ENCODE measurements around the gene HVCN1.
A peak's percentile ranks its signal among the peaks of the same experiment; 100 is the strongest.
"Not testable (repeated sequence)": the region's sequence is repeated elsewhere in the genome, so short reads cannot be mapped to it uniquely, and the experiment has no call there.

The HVCN1 gene, protein sequence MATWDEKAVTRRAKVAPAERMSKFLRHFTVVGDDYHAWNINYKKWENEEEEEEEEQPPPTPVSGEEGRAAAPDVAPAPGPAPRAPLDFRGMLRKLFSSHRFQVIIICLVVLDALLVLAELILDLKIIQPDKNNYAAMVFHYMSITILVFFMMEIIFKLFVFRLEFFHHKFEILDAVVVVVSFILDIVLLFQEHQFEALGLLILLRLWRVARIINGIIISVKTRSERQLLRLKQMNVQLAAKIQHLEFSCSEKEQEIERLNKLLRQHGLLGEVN

DNA sequence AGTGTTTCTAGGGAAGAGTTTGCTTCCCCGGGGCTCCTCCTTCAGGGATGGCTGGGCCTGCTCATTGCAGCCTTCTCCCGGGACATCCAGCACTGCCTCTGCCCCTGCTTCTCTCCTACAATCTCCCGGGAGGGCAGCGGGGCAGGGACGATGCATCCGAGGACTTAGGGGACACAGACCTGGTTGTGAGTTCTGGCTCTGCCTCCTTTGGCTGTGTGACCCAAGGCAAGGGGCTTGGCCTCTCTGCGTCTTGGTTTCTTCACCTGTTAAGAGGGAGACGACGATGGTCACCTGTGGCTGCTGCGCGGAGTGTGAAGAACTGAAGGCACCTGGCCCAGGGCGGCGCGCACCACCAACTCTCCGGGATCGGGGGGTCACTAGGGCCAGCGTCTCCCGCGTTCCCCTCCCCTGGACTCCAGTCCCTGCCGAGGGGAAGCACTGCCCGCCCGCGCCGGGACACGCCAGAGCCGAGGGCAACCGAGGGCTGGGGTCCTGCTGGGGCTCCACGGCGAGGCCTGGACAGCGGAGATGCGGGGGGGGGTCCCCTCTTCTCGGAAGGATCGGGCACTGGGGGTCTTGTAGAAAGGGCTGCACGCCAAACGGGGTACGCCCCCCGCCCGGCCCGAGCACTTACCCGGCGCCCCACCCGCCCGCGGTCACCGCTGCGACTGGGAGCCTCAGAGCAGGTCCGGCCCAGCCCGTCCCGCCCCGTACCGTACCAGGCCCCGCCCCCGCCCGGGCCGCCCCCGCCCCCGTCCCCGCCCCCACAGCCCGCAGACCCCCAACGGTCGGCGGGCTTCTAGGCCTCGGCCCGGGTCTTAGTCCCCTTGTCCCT lies at the start of gene HVCN1:
TSS of gene HVCN1 (minus strand) at position 670 of the 835 bp plus-strand sequence. CDS start 5,870 bp downstream, outside the sequence.
- Histone ChIP-seq H3K27ac (ENCODE audit: low read length) (no peak within 1 kb of the TSS), H3K27me3 (ENCODE audit: control insufficient read depth, insufficient read depth, low read length) (peaks cover 13% of the 10 kb centered on the region), H3K4me3 (ENCODE audit: low read length) (peak within 1 kb of the TSS; percentile 56), H3K9me3 (ENCODE audit: control insufficient read depth, low read depth, low read length) (no peaks in the 10 kb centered on the region), H3K9ac (ENCODE audit: low read length) (peak within 1 kb of the TSS; percentile 56), H3K4me1 (ENCODE audit: control insufficient read depth, low read depth, low read length) (peaks cover 4% of the 10 kb centered on the region), H3K36me3 (ENCODE audit: control insufficient read depth, low read depth, low read length) (no peaks in the 10 kb centered on the region)

DNA sequence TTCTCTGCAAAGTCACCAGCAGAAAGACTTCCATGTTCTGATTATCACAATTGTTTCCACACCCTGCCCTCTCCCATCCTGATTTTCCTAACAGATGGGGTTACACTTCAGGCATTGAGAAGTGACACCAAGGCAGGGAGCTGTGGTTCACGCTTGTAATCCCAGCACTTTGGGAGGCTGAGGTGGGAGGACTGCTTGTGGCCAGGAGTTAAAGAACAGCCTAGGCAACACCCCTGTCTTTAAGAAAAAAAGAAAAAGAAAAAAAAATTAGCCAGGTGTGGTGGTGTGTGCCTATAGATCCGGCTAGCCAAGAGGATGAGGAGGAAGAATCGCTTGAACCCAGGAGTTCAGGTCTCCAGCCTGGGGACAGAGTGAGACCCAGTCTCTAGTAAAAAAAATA lies 48.6 kb upstream of the HVCN1 start:
- H3K4me1 ChIP-seq (ENCODE audit: control insufficient read depth, low read depth, low read length) = peaks cover 16% of the 10 kb centered on the region
- H3K9ac ChIP-seq (ENCODE audit: low read length) = no peak overlapping the region
- H3K36me3 ChIP-seq (ENCODE audit: control insufficient read depth, low read depth, low read length) = peaks cover 5% of the 10 kb centered on the region

DNA sequence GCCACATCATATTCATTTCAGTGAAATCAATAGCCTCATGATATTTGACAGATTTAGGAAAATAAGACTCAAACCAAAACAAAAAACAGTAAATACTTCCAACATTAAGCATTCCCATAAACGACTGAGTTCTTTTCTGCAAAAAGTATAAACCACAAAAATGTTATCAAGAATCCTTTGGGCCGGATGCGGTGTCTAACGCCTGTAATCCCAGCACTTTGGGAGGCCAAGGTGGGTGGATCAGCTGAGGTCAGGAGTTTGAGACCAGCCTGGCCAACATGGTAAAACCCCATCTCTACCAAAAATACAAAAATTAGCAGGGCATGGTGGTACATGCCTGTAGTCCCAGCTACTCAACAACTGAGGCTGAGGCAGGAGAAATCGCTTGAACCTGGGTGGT lies 48.1 kb upstream of the HVCN1 start:
- not testable (repeated sequence) for H3K36me3 ChIP-seq (ENCODE audit: control insufficient read depth, low read depth, low read length); H3K27ac ChIP-seq (ENCODE audit: low read length); H3K9me3 ChIP-seq (ENCODE audit: control insufficient read depth, low read depth, low read length); H3K4me3 ChIP-seq (ENCODE audit: low read length); H3K9ac ChIP-seq (ENCODE audit: low read length); H3K27me3 ChIP-seq (ENCODE audit: control insufficient read depth, insufficient read depth, low read length)
- H3K4me1 ChIP-seq (ENCODE audit: control insufficient read depth, low read depth, low read length) = peaks cover 16% of the 10 kb centered on the region

More for the DNA sequence above, 48.6 kb upstream of the HVCN1 start:
- no peaks in the 10 kb centered on the region for H3K27me3 ChIP-seq (ENCODE audit: control insufficient read depth, insufficient read depth, low read length)
- H3K27ac ChIP-seq (ENCODE audit: low read length) = no peak overlapping the region
- H3K9me3 ChIP-seq (ENCODE audit: control insufficient read depth, low read depth, low read length) = no peaks in the 10 kb centered on the region
- H3K4me3 ChIP-seq (ENCODE audit: low read length) = no peak overlapping the region

DNA sequence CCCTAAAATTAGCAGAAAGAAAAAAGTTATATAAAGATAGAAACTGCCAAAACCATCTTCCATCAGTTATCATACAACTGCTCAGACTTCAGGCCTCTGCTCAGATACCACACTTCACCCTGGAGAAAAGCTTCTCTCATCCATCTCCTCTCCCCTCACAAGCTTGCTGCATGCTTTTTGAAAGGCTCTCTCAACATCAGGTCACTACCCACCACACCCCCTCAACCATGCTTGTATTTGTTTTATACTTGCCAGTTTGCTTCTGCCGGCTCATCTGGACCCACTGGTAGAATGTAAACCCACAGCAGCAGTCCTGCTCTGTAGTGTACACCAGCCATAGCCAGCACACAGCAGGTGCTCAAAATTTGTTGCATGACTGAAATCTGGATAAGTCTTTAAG lies 45.0 kb upstream of the HVCN1 start:
- Histone ChIP-seq H3K4me3 (ENCODE audit: low read length) (no peak overlapping the region), H3K27ac (ENCODE audit: low read length) (no peak overlapping the region), H3K36me3 (ENCODE audit: control insufficient read depth, low read depth, low read length) (peaks cover 36% of the 10 kb centered on the region), H3K27me3 (ENCODE audit: control insufficient read depth, insufficient read depth, low read length) (no peaks in the 10 kb centered on the region), H3K9ac (ENCODE audit: low read length) (no peak overlapping the region), H3K9me3 (ENCODE audit: control insufficient read depth, low read depth, low read length) (no peaks in the 10 kb centered on the region), H3K4me1 (ENCODE audit: control insufficient read depth, low read depth, low read length) (peaks cover 4% of the 10 kb centered on the region)

DNA sequence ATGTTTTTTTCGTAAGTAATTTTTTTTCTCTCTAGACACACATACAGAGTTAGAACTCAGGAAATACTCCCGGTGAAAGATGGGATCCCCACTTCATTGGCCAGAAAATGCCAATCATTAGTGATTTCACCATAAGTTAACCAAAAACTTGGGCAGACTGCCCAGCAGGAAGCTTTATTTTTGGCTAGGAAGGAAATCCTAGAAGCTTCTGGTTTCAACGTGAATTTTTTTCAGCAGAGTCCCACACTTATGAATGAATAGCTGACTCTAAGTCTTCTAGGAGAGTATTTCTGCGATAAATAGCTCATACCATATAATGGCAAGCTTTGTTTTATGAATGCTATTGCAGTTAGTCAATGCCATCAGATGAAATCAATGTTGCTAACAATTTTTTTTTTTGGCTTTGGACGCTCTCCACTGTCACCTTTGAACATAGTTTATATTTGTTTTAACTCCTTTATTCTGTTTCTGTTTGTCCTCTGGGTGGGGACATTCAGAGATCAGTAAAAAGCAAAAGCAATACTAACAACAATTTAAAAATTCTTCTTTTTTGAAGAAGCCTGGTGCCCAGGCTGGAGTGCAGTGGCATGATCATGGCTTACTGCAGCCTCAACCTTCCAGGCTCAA lies 44.3 kb upstream of the HVCN1 start:
- H3K9ac ChIP-seq (ENCODE audit: low read length) = no peak overlapping the region
- no peaks in the 10 kb centered on the region for H3K9me3 ChIP-seq (ENCODE audit: control insufficient read depth, low read depth, low read length)
- no peaks in the 10 kb centered on the region for H3K27me3 ChIP-seq (ENCODE audit: control insufficient read depth, insufficient read depth, low read length)
- H3K36me3 ChIP-seq (ENCODE audit: control insufficient read depth, low read depth, low read length) = peaks cover 42% of the 10 kb centered on the region
- H3K4me1 ChIP-seq (ENCODE audit: control insufficient read depth, low read depth, low read length) = no peaks in the 10 kb centered on the region
- no peak overlapping the region for H3K4me3 ChIP-seq (ENCODE audit: low read length)
- no peak overlapping the region for H3K27ac ChIP-seq (ENCODE audit: low read length)

DNA sequence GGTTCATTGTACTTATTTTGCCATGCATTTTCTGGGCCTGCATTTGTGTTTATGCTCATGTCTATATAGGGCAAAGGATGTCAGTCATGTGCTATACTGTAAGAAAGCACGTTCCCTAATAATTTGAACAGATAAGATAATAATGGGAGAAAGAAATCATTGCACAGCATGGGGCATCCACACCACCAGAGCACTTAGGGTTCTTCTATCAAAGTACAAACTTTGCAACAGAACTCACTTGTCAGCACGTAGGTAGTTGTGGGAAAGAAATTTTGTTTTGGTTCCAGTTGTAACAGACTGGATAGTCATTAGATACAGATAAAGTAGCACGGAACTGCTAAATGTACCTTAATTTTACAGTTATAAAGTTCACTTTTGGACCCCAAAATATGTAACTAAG lies 43.7 kb upstream of the HVCN1 start:
- no peak overlapping the region for H3K4me3 ChIP-seq (ENCODE audit: low read length)
- H3K9ac ChIP-seq (ENCODE audit: low read length) = no peak overlapping the region
- peaks cover 42% of the 10 kb centered on the region for H3K36me3 ChIP-seq (ENCODE audit: control insufficient read depth, low read depth, low read length)
- H3K27ac ChIP-seq (ENCODE audit: low read length) = no peak overlapping the region
- no peaks in the 10 kb centered on the region for H3K4me1 ChIP-seq (ENCODE audit: control insufficient read depth, low read depth, low read length)
- no peaks in the 10 kb centered on the region for H3K27me3 ChIP-seq (ENCODE audit: control insufficient read depth, insufficient read depth, low read length)
- no peaks in the 10 kb centered on the region for H3K9me3 ChIP-seq (ENCODE audit: control insufficient read depth, low read depth, low read length)

DNA sequence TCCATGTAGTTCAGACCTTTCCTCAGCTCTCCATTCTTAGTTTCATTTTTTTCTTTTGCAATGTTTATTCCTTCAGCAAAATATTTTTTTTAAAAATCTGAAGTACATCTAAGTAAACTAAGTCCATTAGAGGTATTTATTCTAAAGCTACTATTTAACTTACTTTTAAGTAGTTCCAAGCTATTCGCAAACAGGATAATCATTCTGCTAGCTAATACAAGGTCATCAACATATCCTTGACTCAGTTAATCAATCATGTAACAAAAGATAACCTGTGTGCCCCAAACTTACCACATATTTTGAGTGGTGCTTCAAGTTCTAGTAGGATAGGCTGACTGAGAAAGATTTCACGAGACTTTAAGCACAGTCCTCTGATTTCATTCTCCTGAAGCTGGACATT lies 42.6 kb upstream of the HVCN1 start:
- peaks cover 9% of the 10 kb centered on the region for H3K4me1 ChIP-seq (ENCODE audit: control insufficient read depth, low read depth, low read length)
- H3K27me3 ChIP-seq (ENCODE audit: control insufficient read depth, insufficient read depth, low read length) = no peaks in the 10 kb centered on the region
- peaks cover 50% of the 10 kb centered on the region for H3K36me3 ChIP-seq (ENCODE audit: control insufficient read depth, low read depth, low read length)
- no peak overlapping the region for H3K4me3 ChIP-seq (ENCODE audit: low read length)
- H3K9me3 ChIP-seq (ENCODE audit: control insufficient read depth, low read depth, low read length) = no peaks in the 10 kb centered on the region
- no peak overlapping the region for H3K9ac ChIP-seq (ENCODE audit: low read length)
- no peak overlapping the region for H3K27ac ChIP-seq (ENCODE audit: low read length)

DNA sequence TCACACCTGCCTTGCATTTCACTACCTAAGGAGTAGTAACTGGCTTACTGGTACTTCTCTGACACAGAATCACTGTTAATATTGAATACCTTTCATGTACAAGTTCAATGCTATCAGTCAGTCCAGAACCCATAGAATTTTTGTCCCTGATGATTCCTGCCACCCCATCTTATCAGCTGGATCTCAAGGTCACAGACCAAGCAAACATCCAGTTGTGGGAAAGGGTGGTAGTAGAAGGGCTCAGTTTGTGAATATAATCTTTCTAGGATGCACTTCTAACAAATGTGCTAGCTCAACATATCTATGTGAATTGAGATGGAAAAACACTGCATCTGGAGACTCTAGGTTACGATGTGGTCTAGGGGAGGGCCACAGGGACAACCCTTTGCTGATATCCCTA lies 39.7 kb upstream of the HVCN1 start:
- H3K4me1 ChIP-seq (ENCODE audit: control insufficient read depth, low read depth, low read length) = peaks cover 12% of the 10 kb centered on the region
- no peak overlapping the region for H3K9ac ChIP-seq (ENCODE audit: low read length)
- no peak overlapping the region for H3K27ac ChIP-seq (ENCODE audit: low read length)
- H3K36me3 ChIP-seq (ENCODE audit: control insufficient read depth, low read depth, low read length) = peaks cover 78% of the 10 kb centered on the region
- H3K27me3 ChIP-seq (ENCODE audit: control insufficient read depth, insufficient read depth, low read length) = no peaks in the 10 kb centered on the region
- no peak overlapping the region for H3K4me3 ChIP-seq (ENCODE audit: low read length)
- H3K9me3 ChIP-seq (ENCODE audit: control insufficient read depth, low read depth, low read length) = no peaks in the 10 kb centered on the region

DNA sequence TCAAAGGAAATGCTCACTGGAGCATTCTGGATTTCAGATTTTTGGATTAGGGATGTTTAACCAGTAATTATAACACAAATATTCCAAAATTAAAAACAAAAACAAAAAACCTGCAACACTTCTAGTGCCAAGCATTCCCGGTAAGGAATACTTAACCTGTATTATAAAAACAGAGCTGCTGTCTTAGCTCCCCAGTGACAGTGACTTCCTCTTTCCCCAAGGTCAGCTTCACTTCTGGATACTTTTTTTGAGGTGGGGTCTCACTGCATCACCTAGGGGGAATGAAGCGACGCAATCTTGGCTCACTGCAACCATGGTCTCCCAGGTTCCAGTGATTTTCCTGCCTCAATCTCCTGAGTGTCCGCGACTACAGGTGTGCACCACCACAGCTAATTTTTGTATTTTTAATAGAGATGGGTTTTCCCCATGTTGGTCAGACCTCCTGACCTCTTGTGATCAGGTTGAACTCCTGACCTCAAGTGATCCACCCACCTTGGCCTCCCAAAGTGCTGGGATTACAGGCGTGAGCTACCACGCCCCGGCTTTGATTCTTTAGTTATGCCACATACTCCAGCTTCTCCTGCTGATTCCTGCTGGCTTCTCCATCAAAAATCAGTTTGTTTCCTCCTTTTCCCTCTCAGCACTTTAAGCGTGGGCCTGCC lies 37.9 kb upstream of the HVCN1 start:
- Histone ChIP-seq H3K9ac (ENCODE audit: low read length) (no peak overlapping the region), H3K4me3 (ENCODE audit: low read length) (no peak overlapping the region), H3K4me1 (ENCODE audit: control insufficient read depth, low read depth, low read length) (peaks cover 12% of the 10 kb centered on the region), H3K9me3 (ENCODE audit: control insufficient read depth, low read depth, low read length) (no peaks in the 10 kb centered on the region), H3K27ac (ENCODE audit: low read length) (no peak overlapping the region), H3K27me3 (ENCODE audit: control insufficient read depth, insufficient read depth, low read length) (no peaks in the 10 kb centered on the region), H3K36me3 (ENCODE audit: control insufficient read depth, low read depth, low read length) (peaks cover 95% of the 10 kb centered on the region)

DNA sequence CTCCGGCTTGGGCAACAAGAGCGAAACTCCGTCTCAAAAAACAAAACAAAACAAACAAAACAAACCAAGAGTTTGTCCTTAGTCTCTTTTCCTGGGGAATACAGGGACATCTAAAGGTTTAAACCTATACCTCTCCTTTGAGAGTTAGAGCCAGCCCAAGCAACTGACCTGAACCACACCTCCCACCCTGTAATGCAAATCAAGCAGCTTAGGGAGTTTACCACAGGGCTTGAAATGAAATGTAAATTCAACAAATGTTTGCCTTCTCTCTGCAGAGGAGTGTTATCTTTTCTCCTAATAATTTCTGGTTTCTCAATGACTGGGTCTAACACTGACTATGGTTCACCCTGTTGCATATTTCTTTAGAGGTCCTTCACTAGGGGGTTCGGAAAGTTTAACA lies 37.1 kb upstream of the HVCN1 start:
- H3K27me3 ChIP-seq (ENCODE audit: control insufficient read depth, insufficient read depth, low read length) = no peaks in the 10 kb centered on the region
- H3K9ac ChIP-seq (ENCODE audit: low read length) = no peak overlapping the region

DNA sequence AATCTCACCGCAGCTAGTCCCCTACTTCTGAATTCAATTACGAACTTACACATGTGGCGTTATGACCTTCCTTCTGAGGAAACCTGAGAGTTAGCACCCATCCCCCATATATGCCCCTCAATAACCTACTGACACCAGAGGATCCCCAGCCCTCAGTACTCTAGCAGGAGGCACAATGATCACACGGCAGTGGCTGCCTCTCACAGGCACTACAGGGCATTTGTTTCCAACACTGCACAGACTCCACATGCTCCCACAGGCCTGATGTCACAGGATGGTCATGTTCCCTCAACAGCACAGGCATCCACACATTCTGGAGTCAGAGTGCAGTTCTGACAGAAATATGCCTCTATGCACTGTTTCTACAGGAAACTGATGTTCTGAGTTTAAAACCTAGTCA lies 36.4 kb upstream of the HVCN1 start:
- H3K4me3 ChIP-seq (ENCODE audit: low read length) = no peak overlapping the region
- no peaks in the 10 kb centered on the region for H3K27me3 ChIP-seq (ENCODE audit: control insufficient read depth, insufficient read depth, low read length)
- H3K9ac ChIP-seq (ENCODE audit: low read length) = no peak overlapping the region
- H3K9me3 ChIP-seq (ENCODE audit: control insufficient read depth, low read depth, low read length) = no peaks in the 10 kb centered on the region
- H3K36me3 ChIP-seq (ENCODE audit: control insufficient read depth, low read depth, low read length) = peaks cover 95% of the 10 kb centered on the region
- H3K27ac ChIP-seq (ENCODE audit: low read length) = no peak overlapping the region
- H3K4me1 ChIP-seq (ENCODE audit: control insufficient read depth, low read depth, low read length) = peaks cover 12% of the 10 kb centered on the region

More for the DNA sequence above, 37.1 kb upstream of the HVCN1 start:
- Histone ChIP-seq H3K4me1 (ENCODE audit: control insufficient read depth, low read depth, low read length) (peaks cover 12% of the 10 kb centered on the region), H3K9me3 (ENCODE audit: control insufficient read depth, low read depth, low read length) (no peaks in the 10 kb centered on the region), H3K36me3 (ENCODE audit: control insufficient read depth, low read depth, low read length) (peaks cover 95% of the 10 kb centered on the region), H3K4me3 (ENCODE audit: low read length) (no peak overlapping the region), H3K27ac (ENCODE audit: low read length) (no peak overlapping the region)

Data from iPS-18a (cell line).